GM19468 (cell line): ENCODE results near the gene OR6X1.

Experiments used
- ATAC-seq: cut with Tn5 transposase; IDR thresholded peaks from one replicate; pipeline ENCODE4 v1.9.1; 2021; ENCODE audit warnings: mild to moderate bottlenecking, moderate library complexity, moderate number of reproducible peaks; ENCODE audit not compliant: unreplicated experiment; ENCODE audit errors: extremely low read depth

OR6X1 gene

DNA sequence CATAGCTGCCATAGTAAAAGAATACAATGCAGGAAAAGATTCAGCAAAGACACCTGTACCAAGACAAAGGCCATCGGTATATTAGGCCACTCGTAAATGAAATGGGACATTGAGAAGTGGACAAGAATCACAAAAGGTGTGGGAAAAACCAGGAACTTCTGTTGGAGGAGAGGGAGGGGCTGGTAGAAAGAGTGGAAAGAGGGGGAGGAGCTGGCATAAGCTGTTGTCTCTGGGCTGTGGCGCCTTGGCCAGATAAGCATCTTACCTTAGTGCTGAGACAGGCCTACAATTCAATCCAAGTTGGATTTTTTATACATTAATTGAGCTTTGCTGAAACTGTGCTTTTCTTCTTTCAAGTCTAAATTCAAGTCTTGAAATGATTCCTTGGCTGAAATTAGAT is 50.0 kb downstream of the OR6X1 start:
- ATAC-seq: no peak
